Stomach (tissue), 9 donors: ENCODE results near the gene BTBD9. TPM values are rescaled to one million over a fixed set of nuclear protein-coding genes. Genes with fewer than 3 reads are reported as not detected.

Experiments
- DNase-seq, 2 donors: peaks; one replicate each; pipeline versions ENCODE4 v3.0.0 to v3.0.0-alpha.2; 2013 to 2019
- H3K27ac ChIP-seq, 5 donors: fragments of 200-600 bp in 4 of 5; sonication (generic) in 4 of 5; one replicate each; pipeline ENCODE4 v1.5.1; 2013 to 2019; ENCODE audit warnings: mild to moderate bottlenecking in 1 of 5, moderate library complexity in 1 of 5
- H3K27me3 ChIP-seq, 3 donors: fragments of 200-600 bp; sonication (generic); one replicate each; pipeline ENCODE4 v1.5.1; 2017 to 2019; ENCODE audit warnings: mixed run types in 1 of 3
- H3K36me3 ChIP-seq, 4 donors: fragments of 200-600 bp; sonication (generic); 1 replicate in 3 of 4; 2 replicates in 1 of 4; pipeline ENCODE4 v1.5.1; 2016 to 2019
- H3K4me1 ChIP-seq, 4 donors: fragments of 200-600 bp; sonication (generic); one replicate each; pipeline ENCODE4 v1.5.1; 2016 to 2019
- H3K4me3 ChIP-seq, 4 donors: fragments of 200-600 bp; sonication (generic) in 3 of 4; one replicate each; pipeline ENCODE4 v1.5.1; 2016 to 2019; ENCODE audit warnings: mild to moderate bottlenecking in 1 of 4
- H3K9me3 ChIP-seq, 4 donors: fragments of 200-600 bp; sonication (generic); one replicate each; pipeline ENCODE4 v1.5.1; 2016 to 2019
- EP300 ChIP-seq: sonication (generic); formaldehyde crosslinking; IDR thresholded peaks from one replicate; pipeline ENCODE4 v1.6.1; 2017; ENCODE audit warnings: antibody characterized with exemption
- POLR2A ChIP-seq, 4 donors: fragments of 450-650 bp; IDR thresholded peaks; one replicate each; pipeline ENCODE4 v1.6.1; 2016; ENCODE audit warnings: antibody characterized with exemption in 4 of 4, control low read depth in 2 of 4, mild to moderate bottlenecking in 1 of 4, moderate library complexity in 1 of 4
- POLR2AphosphoS5 ChIP-seq, 3 donors: sonication (generic); formaldehyde crosslinking; IDR thresholded peaks; one replicate each; pipeline ENCODE4 v1.6.1; 2016; ENCODE audit warnings: antibody characterized with exemption in 3 of 3
- WGBS, 5 donors: extraction: QIAGEN DNeasy Blood & Tissue Kit in 3 of 5; methylation state at CpG; one replicate each; pipeline versions ENCODE4 v1.1.5 to v1.1.7; 2013 to 2018; 5-methylcytosine and 5-hydroxymethylcytosine counted together
- intact Hi-C: fragments of 100-400 bp; cut with DNase I; formaldehyde crosslinking; loops from one replicate; pipeline ENCODE4 v1.15.1; 2023; ENCODE audit warnings: low total_unique reads
- polyA plus RNA-seq, 3 donors: library from polyadenylated mRNA; stranded (reverse); fragments of 200-250 nt; gene quantifications; one replicate each; pipeline ENCODE4 v1.2.3, GENCODE V29; 2013
- total RNA-seq, 5 donors: library from RNA; depleted of rRNA; stranded (reverse); fragments of >200 nt; gene quantifications; one replicate each; pipeline versions ENCODE4 v1.1.0 to v1.2.3, GENCODE V29; 2014 to 2016
- TF ChIP-seq, protein P1 (sequence below), 7 experiments: fragments of 450-650 bp in 4 of 7; fragments of 200-600 bp in 3 of 7; sonication (generic) in 3 of 7; IDR thresholded peaks; one replicate each; pipeline ENCODE4 v1.5.1; 2016 to 2019; ENCODE audit warnings: antibody characterized with exemption in 7 of 7, control low read depth in 2 of 7, mild to moderate bottlenecking in 1 of 7
- donor health status: healthy with polysubstance abuse.
- donor health status: Bipolar disorder and iron deficiency.
- donor health status: healthy.

The BTBD9 gene
- total and polyA plus RNA-seq, 8 donors: 1.4 to 90.2 (median 6.8) TPM

DNA sequence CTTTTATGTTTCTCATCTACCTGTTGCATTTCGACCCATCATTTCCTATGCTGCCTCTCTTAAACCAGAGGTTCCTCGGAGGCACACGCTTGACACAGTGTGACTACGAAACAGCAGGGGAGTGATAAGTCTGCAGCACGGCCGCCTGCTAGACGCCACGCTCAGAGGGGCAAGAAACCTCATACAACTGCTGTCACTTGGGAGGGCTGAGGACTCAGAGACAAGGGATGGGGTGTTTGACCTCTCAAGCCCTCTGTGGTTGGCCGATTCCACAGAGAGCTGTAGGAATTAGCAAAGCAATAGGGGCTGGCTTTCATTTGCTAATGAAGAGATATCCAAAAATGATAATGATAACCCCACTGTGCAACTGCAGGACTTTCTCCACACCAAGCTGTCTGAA is 447.7 kb downstream of the BTBD9 start:
- Histone ChIP-seq H3K9me3 (no peaks in the 10 kb centered on the region), H3K27ac (no peak overlapping the region), H3K4me1 (no peaks in the 10 kb centered on the region), H3K27me3 (no peaks in the 10 kb centered on the region), H3K36me3 (no peaks in the 10 kb centered on the region), H3K4me3 (no peak overlapping the region)
- intact Hi-C loops: no loop called here
- WGBS, 5 donors: 81 to 92% (median 90%) methylated on average over 9 of the region's 9 CpGs
- DNase-seq: no peak
- TF ChIP-seq EP300: no peak
- TF ChIP-seq POLR2A (IDR thresholded peaks at IDR 0.05): no peak
- TF ChIP-seq, protein P1, sequence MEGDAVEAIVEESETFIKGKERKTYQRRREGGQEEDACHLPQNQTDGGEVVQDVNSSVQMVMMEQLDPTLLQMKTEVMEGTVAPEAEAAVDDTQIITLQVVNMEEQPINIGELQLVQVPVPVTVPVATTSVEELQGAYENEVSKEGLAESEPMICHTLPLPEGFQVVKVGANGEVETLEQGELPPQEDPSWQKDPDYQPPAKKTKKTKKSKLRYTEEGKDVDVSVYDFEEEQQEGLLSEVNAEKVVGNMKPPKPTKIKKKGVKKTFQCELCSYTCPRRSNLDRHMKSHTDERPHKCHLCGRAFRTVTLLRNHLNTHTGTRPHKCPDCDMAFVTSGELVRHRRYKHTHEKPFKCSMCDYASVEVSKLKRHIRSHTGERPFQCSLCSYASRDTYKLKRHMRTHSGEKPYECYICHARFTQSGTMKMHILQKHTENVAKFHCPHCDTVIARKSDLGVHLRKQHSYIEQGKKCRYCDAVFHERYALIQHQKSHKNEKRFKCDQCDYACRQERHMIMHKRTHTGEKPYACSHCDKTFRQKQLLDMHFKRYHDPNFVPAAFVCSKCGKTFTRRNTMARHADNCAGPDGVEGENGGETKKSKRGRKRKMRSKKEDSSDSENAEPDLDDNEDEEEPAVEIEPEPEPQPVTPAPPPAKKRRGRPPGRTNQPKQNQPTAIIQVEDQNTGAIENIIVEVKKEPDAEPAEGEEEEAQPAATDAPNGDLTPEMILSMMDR (IDR thresholded peaks at IDR 0.05): no peak
- no peak for TF ChIP-seq POLR2AphosphoS5 (IDR thresholded peaks at IDR 0.05)

DNA sequence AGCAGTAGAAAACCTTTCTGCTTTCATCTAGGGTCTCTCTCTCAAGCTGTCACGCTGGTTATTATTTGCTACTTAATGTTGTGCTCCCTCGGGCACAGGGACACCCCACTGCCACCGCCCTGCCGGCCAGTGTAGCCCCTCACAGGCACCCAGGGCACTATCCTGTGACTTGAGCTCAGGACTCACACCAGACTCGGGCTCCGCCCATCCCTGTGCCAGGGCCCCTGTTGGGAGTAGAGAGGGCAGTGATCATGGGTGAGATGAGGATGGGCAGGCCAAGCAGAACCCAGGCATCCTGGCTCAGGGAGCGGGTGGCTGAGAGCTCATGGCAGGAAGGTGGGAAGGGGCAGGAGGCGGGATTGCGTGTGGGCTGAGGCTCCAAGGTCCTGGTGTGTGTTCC is 448.3 kb downstream of the BTBD9 start:
- WGBS, 5 donors: 85 to 92% (median 90%) methylated on average over 6 to 9 of the region's 9 CpGs
- Histone ChIP-seq H3K36me3 (no peaks in the 10 kb centered on the region), H3K4me3 (no peak overlapping the region), H3K27ac (no peak overlapping the region), H3K9me3 (no peaks in the 10 kb centered on the region), H3K27me3 (no peaks in the 10 kb centered on the region), H3K4me1 (no peaks in the 10 kb centered on the region)
- intact Hi-C loops: no loop called here
- DNase-seq: no peak
- TF ChIP-seq, protein P1 (IDR thresholded peaks at IDR 0.05): no peak
- TF ChIP-seq POLR2AphosphoS5 (IDR thresholded peaks at IDR 0.05): no peak
- TF ChIP-seq EP300: no peak
- TF ChIP-seq POLR2A (IDR thresholded peaks at IDR 0.05): no peak

DNA sequence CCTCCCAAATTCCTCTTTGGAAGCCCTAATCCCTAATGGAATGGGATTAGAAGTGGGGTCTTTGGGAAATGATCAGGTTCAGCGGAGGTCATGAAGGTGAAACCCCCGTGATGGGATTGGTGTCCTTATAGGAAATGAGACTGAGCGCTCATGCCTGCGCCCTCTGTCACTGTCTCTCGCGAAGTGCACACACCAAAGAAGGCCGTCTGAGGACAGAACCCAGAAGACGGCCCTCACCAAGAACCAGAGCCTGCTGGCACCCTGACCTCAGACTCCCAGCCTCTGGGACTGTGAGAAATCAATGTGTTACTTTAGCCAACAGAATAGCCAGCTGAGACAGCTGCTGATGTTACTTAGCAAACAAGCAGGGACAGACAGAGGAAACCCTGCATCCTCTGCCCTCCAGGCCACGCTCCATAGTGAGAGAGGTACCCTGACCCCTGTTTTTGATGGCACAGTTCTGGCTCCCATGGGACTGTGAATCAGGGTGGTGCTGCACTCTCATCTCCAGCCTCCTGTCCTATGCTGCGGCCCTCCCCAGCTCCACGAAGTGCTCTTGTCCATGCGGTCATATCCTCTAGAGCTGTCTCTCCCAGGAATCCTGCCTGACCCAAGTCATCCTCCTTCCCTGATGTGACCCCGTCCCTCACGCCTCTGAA is 450.9 kb downstream of the BTBD9 start:
- Histone ChIP-seq H3K27me3 (no peaks in the 10 kb centered on the region), H3K36me3 (peaks cover 0 to 4% (median 2%) of the 10 kb centered on the region in 4 donors), H3K27ac (no peak overlapping the region), H3K4me3 (no peak overlapping the region), H3K9me3 (no peaks in the 10 kb centered on the region), H3K4me1 (no peaks in the 10 kb centered on the region)
- no peak for TF ChIP-seq POLR2AphosphoS5 (IDR thresholded peaks at IDR 0.05)
- intact Hi-C loops: no loop called here
- 95 to 97% (median 96%) methylated on average over 13 to 14 of the region's 14 CpGs for WGBS, 5 donors
- DNase-seq: no peak

DNA sequence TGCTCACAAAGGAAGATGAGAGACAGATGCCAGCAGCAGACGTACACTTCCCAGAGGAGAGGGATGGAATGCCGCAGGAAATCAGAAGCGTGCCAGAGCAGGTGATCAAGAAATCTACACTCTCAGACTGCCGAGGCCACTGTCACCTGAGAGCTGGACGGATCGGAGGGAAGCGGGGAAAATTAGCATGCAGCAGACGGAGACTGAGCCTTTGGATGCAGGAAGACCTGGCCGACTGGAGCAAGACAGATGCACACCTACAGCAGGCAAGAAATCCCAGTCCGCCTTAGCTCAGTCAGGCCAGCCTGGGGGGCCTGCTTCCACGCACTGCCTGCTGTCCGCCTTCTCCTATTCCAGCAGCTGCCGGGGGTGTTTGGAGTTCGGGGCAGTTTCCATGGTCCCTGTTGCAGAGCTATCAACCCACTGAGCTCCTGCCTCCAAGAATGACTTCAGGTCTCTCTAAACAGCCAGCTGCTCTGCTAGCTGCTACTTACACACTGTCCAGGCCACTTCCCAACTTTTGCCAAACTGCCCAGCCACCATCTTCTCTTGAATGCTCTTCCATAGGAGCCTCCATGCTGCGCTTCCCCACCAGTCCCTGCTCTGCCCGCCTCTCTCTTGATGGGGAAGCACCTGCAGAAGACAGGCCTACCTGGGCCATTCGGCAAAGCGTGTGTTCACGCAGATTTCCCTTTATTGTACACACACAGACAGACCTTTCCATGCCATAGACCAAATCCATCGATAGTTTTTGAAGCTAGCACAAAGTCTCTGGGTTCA is 451.7 kb downstream of the BTBD9 start:
- no peak overlapping the region for H3K4me3 ChIP-seq
- DNase-seq: peak in 1 of 2 donors; percentile 4
- intact Hi-C loops: no loop called here
- peaks cover 0 to 6% (median 2%) of the 10 kb centered on the region in 4 donors for H3K36me3 ChIP-seq
- no peaks in the 10 kb centered on the region for H3K4me1 ChIP-seq
- 94 to 97% (median 94%) methylated on average over 20 of the region's 20 CpGs for WGBS, 5 donors
- no peaks in the 10 kb centered on the region for H3K9me3 ChIP-seq
- no peak overlapping the region for H3K27ac ChIP-seq
- H3K27me3 ChIP-seq: no peaks in the 10 kb centered on the region
- TF ChIP-seq POLR2AphosphoS5 (IDR thresholded peaks at IDR 0.05): no peak
- no peak for TF ChIP-seq EP300
- TF ChIP-seq, protein P1 (IDR thresholded peaks at IDR 0.05): no peak
- no peak for TF ChIP-seq POLR2A (IDR thresholded peaks at IDR 0.05)

DNA sequence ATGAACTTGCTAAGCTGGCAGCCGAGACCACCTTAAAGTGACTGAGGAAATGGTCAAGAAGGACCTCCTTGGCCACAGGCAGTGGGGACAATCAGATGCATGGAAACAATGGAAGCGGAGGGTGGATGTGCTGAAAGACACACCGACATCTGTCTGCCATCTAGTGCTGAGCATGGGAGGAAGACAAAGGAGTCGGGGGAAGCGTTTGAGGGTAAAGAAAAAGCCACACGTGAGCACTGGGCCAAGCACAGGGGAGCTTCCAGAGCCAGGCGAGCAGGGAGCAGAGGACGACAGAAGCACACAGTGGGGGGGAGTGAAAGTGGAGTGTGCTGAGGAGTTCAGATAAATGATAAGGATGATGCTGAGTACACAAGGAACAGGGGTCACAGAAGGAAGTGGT is 452.4 kb downstream of the BTBD9 start:
- peak in 1 of 2 donors; percentile 15 for DNase-seq
- WGBS, 5 donors: 81 to 89% (median 84%) methylated on average over 8 of the region's 8 CpGs
- intact Hi-C loops: no loop called here
- no peak for TF ChIP-seq EP300
- TF ChIP-seq, protein P1 (IDR thresholded peaks at IDR 0.05): no peak
- no peak for TF ChIP-seq POLR2A (IDR thresholded peaks at IDR 0.05)
- no peak for TF ChIP-seq POLR2AphosphoS5 (IDR thresholded peaks at IDR 0.05)
- H3K36me3 ChIP-seq: peaks cover 0 to 6% (median 2%) of the 10 kb centered on the region in 4 donors
- H3K4me1 ChIP-seq: no peaks in the 10 kb centered on the region
- no peak overlapping the region for H3K27ac ChIP-seq
- H3K9me3 ChIP-seq: no peaks in the 10 kb centered on the region
- no peak overlapping the region for H3K4me3 ChIP-seq
- no peaks in the 10 kb centered on the region for H3K27me3 ChIP-seq
